Activated CD8-positive, alpha-beta memory T cell treated with anti-CD3 and anti-CD28 coated beads for 1 hour (primary cell): Measurements from ENCODE around the gene PDK4.

Experiments
- DNase-seq, 2 donors: peaks; one replicate each; pipeline ENCODE4 v3.0.0-alpha.2; 2020; ENCODE audit warnings: low read depth in 1 of 2; ENCODE audit errors: extremely low read depth in 1 of 2

The PDK4 gene

GRCh38 chr7:95535662-95536061 lies 60.7 kb downstream of the PDK4 start:
- DNase-seq, result no peak

- DNase-seq, result no peak
Observed at GRCh38 chr7:95534796-95535195, 61.5 kb downstream of the PDK4 start.
